HG03520 (cell line): ENCODE data around the gene HSDL2.
"Not testable (repeated sequence)": the region's sequence is repeated elsewhere in the genome, so short reads cannot be mapped to it uniquely, and the experiment has no call there.

Source experiments
- ATAC-seq: cut with Tn5 transposase; IDR thresholded peaks from one replicate; pipeline ENCODE4 v1.9.1; 2021; ENCODE audit warnings: mild to moderate bottlenecking, moderate library complexity; ENCODE audit not compliant: unreplicated experiment

Gene HSDL2

DNA sequence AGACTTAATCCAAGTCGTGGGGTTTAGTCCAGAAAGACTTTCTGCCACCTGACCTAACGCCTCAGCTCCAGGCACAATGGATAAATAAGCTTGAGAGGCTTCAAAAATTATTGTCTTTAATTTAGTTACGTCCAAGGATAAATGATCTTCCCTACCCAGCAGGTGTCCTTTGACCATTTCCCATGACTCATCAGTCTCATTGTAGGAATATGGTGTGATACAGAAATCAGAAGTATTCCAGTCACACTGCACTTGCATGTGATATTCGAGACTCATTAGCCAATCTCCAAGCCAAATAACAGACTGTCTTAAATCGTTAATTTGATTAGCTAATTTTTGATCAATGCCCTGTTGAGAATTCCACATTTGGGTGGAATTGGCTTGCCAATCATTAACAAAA, 13.2 kb downstream of the HSDL2 start:
- not testable (repeated sequence) for ATAC-seq

DNA sequence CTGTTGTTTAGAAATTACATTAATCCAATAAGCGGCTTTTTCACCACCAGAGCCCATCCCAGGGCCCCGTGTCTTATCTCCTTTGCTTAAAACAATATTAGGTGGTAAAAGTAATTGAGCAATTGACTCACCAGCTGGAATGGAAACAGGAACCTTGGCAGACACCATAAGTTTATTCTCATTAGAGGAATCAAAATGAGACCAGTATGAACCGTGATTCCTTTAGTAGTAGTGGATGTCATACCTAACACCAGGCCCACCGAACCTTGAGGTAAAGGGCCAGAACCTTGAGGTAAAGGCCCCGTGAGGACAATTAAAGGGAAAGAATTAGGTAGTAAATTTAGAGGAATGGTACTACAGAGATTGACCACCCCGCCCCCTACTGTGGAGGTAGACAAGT, 16.5 kb downstream of the HSDL2 start:
- no peak for ATAC-seq

DNA sequence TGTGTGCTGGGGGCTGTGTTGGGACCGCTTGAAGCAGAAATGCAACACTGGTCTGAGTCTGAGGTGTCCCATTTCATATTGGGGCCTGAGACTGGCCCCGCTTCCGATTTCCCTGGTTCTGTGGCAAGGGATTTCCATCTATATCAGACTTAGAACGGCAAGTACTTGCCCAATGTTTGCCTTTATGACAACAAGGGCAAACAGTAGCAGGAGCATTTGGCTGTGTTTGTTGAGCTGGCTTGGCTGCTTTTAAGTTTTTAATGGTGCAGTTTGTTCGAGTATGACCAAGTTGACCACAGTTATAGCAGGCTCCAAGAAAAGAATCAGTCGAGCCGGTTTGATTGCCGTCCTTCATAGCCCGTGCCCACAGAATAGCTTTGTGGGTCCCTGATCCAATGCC, 17.0 kb downstream of the HSDL2 start:
- no peak for ATAC-seq

DNA sequence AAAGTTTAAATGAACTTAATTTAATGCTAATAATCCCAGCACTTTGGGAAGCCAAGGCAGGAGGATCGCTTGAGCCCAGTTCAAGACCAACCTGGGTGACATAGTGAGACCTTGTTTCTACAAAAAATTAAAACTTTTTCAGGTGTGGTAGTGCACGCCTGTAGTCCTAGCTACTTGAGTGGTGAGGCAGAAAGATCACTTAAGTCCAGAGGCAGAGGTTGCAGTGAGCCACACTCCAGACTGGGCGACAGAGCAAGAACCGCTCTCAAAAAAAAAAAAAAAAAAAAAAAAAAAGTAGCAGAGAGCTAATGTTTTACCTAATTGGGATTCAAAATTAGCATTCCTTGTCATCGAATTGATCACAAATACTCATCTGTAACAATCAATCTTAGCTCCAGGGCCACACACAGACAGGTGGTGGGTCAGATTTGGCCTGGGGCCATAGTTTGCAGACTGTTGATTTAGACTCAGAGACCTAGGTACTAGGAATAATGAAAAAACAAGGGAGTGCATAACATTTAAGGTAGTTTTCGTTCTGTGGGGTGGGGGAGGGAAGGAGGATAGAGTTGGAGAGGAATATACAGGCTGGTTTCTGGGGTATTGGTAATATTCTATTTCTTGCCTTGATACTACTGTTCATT, 21.4 kb downstream of the HSDL2 start:
- ATAC-seq = no peak

DNA sequence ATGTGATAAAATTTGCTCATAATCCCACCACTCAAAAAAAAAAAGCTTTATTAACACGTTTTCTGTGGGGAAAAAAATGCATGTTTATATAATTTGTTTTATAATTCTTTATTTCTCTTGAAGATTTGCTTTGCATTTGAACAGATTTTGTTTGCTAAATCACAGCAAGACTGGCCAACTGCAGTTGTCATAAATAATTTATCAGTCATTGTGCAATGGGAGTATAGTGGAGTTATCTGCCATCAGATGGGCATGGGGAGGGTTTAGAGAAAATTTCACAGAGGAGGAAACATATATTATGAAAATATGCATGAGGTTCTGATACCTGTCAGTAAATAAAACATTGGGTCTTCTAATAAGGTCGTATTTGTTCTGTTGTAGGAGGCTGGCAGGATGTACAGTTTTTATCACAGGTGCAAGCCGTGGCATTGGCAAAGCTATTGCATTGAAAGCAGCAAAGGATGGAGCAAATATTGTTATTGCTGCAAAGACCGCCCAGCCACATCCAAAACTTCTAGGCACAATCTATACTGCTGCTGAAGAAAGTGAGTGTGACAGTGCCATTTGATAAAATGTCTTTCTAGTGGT, 23.8 kb downstream of the HSDL2 start:
- no peak for ATAC-seq

DNA sequence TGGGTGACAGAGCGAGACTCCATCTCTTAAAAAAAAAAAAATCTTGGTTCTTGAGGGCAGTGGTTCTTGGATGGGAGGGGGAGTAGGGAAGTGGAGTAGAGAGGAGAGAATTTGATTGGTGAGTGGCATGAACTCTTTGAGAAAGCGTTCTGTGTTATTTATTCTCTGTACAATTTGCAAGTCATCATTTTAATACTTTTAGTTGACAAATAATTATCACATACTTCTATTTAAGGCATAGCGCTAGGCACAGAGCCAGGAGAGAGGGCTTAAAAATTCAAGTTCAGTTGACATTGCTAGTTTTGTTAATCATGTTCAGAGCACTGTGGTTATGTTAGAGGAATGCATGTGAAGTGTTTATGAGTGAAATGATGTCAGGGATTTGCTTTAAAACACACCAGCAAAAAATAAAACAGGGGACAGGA, 24.6 kb downstream of the HSDL2 start:
- no peak for ATAC-seq

DNA sequence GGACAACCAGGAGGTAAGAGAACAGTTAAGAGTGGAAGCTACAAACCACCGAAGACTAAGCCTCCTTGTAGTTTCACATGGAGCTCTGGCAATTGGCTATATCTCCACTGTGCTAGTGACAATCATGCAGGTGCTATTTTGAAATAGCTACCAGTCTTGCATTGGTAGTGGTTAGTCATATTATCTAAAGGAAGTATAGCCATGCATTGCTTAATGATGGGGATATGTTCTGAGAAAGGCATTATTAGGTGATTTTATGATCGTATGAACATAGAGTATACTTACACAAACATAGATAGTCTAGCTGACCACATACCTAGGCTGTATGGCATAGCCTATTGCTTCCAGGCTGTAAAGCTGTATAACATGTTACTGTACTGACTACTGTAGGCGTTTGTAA, 28.4 kb downstream of the HSDL2 start:
- ATAC-seq = no peak

DNA sequence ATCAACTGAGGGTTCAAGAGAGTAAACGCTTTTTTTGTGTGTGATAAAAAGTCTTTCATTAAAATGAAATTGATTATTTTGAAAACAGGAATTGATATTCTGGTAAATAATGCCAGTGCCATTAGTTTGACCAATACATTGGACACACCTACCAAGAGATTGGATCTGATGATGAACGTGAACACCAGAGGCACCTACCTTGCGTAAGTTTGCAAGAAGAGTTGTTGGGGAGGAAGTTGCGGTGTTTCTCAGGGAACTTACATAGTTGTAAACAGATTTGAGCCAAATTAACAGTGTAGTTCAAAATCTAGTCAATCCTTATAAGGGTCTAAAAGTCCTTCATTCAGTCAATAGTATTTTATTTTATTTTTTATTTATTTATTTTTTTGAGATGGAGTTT, 28.9 kb downstream of the HSDL2 start:
- no peak for ATAC-seq

DNA sequence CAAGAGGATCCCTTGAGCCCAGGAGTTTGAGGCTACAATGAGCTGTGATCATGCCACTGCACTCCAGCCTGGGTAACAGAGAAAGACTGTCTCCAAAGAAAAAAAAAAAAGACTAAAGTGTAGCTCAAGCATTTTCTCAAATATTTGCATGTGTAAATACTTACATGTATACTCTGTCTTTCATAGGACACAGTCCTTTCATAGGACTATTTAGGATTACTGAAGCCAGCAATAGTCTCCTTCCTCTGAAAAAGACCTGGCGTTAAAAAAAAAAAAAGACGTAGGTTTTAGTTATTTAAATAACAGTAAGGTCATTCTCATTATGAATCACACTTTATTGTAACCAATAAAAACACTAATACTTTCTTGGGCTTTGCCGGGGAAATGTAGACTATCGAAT, 29.9 kb downstream of the HSDL2 start:
- no peak for ATAC-seq

DNA sequence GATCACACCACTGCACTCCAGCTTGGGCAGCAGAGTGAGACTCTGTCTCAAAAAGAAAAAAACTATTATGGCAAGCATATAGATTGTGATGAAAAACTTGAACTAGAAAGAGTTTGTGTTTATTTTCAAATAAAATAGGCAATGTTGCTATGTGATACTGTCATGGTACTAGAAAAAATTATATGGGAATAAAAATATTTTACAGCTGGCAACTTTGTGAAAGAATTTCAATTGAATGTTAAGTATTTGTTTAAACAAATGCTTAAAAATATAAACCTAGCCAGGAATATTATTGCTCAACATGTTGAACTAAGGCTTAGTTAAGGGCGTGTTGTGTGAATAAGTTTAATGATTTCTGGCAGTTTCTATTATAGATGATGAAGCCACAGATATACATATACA, 31.7 kb downstream of the HSDL2 start:
- no peak for ATAC-seq

DNA sequence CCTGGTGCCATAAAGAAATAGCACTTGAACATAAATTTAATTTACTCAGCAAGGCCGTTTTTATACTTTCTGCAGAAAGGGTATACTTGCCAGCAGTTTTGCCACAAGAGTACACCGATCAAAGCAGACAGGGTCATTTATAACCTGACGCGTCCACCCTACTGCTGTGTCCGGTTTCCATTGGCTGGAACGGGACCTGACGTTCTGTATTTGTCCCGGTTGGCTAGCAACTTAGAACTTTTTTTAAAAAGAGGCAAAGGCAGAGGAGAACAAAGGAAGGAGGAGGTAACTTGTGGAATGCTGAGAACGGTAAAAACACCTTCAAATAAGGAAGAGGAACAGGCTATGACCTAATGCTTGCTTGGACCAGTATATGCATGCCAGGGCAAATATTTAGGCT, 33.8 kb downstream of the HSDL2 start:
- not testable (repeated sequence) for ATAC-seq

DNA sequence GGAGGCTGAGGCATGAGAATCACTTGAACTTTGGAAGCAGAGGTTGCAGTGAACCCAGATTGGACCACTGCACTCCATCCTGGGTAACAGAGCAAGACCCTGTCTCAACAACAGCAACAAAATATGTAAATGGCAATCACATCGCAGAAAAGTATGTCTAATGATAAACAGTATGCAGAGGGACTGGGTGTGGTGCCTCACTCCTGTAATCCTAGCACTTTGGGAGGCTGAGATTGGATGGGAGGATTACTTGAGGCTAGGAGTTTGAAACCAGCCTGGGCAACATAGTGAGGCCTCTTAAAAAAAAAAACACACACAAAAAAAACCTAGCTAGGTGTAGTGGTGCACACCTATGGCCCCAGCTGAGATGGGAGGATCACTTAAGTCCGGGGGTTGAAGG, 40.3 kb downstream of the HSDL2 start:
- no peak for ATAC-seq

DNA sequence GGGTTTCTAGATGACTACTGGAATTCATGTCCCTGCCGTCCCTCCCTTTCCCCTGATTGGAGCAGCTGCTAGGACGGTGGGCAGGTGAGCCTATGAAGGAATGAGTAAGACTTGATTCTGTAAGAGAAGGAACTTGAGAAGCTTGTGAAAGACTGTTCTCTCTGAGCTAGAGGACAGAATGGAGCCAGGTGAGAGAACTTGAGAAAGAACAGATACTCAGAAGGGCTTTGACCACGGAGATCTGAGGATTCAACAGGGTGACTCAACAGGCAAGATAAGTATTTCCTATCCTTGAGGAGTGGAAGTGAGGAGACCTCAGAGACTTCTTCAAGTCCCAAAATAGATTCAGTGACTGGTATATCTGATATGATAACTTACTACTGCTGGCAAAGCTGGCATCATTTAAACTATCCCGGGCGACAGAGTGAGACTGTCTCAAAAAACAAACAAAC, 41.9 kb downstream of the HSDL2 start:
- ATAC-seq = no peak

DNA sequence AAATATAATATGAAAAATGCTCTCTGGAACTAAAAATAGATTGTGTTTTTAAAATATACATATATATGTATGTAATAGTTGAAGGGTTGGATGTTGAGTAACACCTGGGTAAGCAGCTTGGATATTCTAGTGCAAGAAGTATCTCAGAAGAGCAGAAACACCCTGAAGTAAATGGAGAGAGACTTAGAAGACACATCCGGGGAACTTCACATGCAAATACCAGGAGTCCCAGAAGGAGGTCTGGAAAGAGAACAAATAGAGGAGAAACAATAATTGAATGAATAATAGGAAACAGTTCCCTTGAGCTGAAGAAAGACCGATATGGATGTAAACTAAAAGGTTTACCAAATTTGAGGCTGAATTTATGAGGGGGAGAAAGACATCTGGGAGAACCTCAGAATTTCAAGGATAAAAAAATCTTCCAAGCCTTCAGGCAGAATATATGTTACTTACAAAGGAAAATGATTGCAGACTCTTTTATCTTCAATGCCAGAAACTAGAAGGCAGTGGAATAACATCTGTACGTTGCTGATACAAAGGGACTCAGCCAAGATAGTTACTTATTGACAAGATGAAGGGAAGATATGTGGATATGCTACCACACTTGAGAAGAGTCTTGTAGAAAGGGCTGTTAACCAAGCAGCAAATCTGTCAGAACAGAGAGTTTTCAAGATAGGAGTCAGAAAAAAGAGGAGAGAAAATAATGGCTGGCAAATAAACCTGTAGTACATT, 42.7 kb downstream of the HSDL2 start:
- ATAC-seq = no peak

DNA sequence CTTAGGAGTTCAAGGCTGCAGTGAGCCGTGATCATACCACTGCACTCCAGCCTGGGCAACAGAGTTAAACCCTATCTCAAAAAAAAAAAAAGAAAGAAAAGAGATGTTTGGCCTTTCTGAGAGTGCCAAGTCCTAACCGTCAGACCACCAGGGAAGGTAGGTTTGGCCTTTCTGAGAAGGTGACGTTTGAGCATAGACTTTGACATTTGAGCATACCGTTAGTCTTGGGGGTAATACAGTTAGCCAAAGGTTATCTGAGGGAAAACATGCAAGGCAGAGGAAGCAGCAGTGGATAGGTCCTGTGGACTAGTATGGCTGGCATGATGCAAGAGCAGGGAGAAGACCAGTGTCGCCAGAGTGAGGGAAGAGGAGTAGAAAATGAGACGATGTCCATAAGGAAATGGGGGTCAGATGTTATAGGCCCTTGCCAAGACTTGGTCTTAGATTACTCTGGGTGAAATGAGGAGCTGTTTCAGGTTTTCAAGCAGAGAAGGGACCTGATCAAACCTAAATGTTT, 50.2 kb downstream of the HSDL2 start:
- no peak for ATAC-seq

DNA sequence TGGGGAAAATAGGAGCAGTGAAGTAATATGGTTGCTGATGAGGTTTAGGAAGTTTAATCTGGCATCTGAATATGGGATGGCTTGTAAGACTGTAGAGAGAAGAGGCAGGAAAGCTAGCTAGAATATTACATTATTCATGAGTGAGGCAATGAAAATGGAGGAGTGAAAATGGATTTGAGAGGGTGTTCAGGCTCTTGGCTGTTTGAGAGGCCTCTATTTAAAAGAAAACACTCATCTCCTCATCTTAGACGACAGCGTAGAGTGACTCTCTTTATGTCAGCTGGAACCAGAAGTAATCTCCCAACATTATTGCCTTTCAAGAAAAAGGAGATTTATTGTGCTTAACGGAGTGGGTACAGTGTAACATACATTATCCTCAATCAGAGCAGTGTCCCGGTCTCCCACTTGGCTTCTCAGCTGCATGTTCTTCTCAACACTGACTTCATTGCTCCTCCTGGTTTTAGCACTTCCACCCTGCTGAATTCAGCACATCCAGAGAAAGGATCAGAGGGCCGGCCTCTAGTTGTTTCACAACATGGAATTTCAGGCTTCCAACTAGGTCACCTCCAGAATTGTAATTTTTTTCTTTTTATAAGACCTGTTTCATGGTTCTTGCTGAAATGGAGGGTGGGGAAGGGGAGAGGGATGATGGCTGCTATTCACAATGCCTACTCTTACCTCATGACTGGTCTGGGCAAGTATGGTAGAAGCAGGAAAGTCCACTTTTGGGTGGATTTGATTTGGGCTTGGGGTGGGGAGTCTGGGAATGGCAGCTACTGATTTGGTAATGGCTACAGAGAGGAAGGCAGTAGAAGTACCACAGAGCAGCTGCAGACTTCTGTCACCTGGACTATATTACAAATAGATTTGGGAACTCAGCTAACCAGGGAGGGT, 53.8 kb downstream of the HSDL2 start:
- no peak for ATAC-seq

DNA sequence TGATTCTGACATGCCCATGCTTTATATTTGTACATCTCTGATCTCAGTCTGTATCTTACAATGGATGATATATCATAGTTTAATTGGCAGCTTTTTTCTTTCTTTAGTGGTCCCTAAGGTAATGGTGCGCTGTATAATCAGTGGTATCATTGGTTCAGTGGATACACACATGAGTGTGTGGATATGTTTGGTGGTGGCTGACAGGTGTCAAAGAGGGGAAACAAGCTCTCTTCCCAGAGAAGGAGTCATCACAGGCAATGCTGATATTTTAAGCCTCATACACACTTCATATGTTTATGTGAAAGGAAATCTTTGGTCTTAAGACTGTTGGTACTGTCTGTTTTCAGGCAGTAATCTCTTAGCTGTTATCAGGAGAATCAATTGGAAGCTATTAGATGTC, 54.6 kb downstream of the HSDL2 start:
- ATAC-seq = no peak

DNA sequence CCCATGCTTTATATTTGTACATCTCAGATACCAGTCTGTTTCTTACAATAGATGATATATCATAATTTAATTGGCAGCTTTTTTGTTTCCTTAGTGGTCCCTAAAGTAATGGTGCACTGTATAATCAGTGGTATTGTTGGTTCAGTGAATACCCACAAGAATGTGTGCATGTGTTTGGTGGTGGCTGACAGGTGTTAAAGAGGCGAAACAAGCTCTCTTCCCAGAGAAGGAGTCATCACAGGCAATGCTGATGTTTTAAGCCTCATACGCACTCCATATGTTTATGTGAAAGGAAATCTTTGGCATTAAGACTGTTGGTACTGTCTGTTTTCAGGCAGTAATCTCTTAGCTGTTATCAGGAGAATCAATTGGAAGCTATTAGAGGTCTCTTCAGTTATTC, 57.5 kb downstream of the HSDL2 start:
- ATAC-seq = no peak

DNA sequence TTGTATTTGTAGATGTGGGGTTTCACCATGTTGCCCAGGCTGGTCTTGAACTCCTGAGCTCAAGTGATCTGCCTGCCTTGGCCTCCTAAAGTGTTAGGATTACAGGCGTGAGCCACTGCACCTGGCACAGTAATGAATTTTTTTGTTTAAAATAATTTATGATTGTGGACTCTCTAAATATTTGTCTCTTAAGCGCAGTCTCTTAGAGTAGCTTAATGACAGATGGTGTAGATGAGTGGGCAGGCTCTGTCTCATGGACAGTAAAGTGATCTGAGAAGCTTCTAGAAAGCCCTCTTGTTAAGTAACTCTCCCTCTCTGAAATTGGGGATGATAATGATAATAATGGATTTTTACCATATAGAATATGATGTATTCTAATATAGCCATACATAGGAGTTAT, 59.3 kb downstream of the HSDL2 start:
- ATAC-seq = no peak

DNA sequence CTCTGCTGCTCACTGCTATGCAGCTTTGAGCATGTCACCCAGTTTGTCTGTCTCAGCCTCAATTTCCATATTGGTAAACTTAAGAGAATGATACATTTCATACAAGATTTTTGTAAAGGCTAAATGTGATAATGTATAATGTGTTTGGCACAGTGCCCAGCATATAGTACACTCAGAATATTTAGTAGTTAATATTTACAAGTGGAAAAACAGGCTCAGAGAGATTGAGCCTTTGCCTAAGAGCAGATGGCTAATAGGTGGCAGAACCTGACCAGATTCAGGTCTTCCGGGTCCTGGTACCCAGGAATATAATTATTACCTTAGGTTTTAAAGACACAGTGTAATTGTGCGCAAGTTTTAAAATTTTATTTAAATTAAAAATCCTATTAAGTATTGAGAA, 59.9 kb downstream of the HSDL2 start:
- no peak for ATAC-seq

DNA sequence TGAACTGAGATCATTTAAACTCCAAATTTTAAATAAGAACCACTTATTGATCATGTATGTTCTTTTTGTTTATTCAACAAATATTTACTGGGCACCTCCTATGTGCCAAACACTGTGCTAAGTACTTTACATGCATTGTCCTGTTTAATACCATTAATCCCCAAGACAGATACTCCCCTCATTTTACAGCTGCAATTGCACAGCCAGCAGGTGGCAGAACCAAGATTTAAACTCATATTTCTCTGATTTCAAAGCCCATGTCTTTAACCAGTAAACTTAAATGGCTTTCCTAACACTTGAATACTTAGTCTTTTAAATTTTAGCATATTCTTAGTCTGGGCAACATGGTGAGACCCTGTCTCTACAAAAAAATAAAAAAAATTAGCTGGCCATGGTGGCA, 63.3 kb downstream of the HSDL2 start:
- ATAC-seq = no peak
